Measurements from ENCODE around the gene SCMH1.

DNA sequence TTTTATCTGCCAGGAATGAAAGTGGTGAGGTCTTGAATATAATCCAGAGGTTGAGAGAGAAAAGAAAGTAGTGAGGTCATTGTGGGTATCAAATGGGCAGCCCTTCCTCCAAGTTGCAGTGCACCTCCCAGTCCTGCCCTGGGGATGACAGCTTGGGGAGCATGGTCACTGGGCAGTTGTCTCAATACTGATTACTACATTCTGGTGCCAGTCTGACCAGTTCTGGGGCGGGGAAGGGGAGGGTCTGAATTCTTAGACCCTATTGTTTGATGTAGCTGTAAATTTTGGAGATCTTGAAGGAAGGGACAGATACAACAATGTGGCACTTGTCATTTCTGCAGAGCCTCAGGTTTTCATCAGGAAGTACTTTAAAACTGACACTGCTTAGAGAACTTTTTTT, 231.8 kb downstream of the SCMH1 start:
- no peak for TF ChIP-seq EZH2 (IDR thresholded peaks at IDR 0.05; ENCODE audit: insufficient read depth, low read length)
- TF ChIP-seq, protein P1, sequence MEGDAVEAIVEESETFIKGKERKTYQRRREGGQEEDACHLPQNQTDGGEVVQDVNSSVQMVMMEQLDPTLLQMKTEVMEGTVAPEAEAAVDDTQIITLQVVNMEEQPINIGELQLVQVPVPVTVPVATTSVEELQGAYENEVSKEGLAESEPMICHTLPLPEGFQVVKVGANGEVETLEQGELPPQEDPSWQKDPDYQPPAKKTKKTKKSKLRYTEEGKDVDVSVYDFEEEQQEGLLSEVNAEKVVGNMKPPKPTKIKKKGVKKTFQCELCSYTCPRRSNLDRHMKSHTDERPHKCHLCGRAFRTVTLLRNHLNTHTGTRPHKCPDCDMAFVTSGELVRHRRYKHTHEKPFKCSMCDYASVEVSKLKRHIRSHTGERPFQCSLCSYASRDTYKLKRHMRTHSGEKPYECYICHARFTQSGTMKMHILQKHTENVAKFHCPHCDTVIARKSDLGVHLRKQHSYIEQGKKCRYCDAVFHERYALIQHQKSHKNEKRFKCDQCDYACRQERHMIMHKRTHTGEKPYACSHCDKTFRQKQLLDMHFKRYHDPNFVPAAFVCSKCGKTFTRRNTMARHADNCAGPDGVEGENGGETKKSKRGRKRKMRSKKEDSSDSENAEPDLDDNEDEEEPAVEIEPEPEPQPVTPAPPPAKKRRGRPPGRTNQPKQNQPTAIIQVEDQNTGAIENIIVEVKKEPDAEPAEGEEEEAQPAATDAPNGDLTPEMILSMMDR (IDR thresholded peaks at IDR 0.05; ENCODE audit: insufficient read depth, low read depth, low read length) = no peak
